KMS-11 (cell line): ENCODE results near the gene SPRED3.

Experiments used
- H2AFZ ChIP-seq: fragments of 200-600 bp; sonication (generic); 2 replicates; pipeline ENCODE4 v1.6.1; 2016; ENCODE audit warnings: antibody characterized with exemption, mixed run types, low read depth
- H3K27ac ChIP-seq: fragments of 200-600 bp; sonication (generic); 2 replicates; pipeline ENCODE4 v1.6.1; 2016; ENCODE audit warnings: mild to moderate bottlenecking, mixed run types
- H3K27me3 ChIP-seq: fragments of 200-600 bp; sonication (generic); 2 replicates; pipeline ENCODE4 v1.6.1; 2017; ENCODE audit warnings: mild to moderate bottlenecking, low read depth, mixed run types, moderate library complexity; ENCODE audit not compliant: insufficient read depth
- H3K36me3 ChIP-seq: fragments of 200-600 bp; sonication (generic); 2 replicates; pipeline ENCODE4 v1.6.1; 2017; ENCODE audit warnings: mild to moderate bottlenecking, mixed run types; ENCODE audit not compliant: insufficient read depth
- H3K4me1 ChIP-seq: fragments of 200-600 bp; sonication (generic); 2 replicates; pipeline ENCODE4 v1.6.1; 2016; ENCODE audit warnings: mild to moderate bottlenecking, low read depth, mixed run types; ENCODE audit not compliant: poor library complexity, severe bottlenecking
- H3K4me2 ChIP-seq: fragments of 200-600 bp; sonication (generic); 2 replicates; pipeline ENCODE4 v1.7.0; 2016; ENCODE audit warnings: mild to moderate bottlenecking, mixed run types
- H3K4me3 ChIP-seq: fragments of 200-600 bp; sonication (generic); IDR thresholded peaks from 2 replicates; pipeline ENCODE4 v1.6.1; 2017; ENCODE audit warnings: low read depth, low read length, mixed read lengths; ENCODE audit not compliant: insufficient read depth
- H3K79me2 ChIP-seq: fragments of 200-600 bp; sonication (generic); 2 replicates; pipeline ENCODE4 v1.6.1; 2016; ENCODE audit warnings: low read depth, mixed run types; ENCODE audit not compliant: insufficient read depth
- H3K9ac ChIP-seq: fragments of 200-600 bp; sonication (generic); 2 replicates; pipeline ENCODE4 v1.6.1; 2016; ENCODE audit warnings: mild to moderate bottlenecking, mixed run types
- H4K20me1 ChIP-seq: fragments of 200-600 bp; sonication (generic); 2 replicates; pipeline ENCODE4 v1.6.1; 2016; ENCODE audit warnings: mild to moderate bottlenecking, mixed run types; ENCODE audit not compliant: insufficient read depth
- CTCF ChIP-seq: fragments of 200-600 bp; sonication (generic); conservative IDR thresholded peaks from 2 replicates; pipeline ENCODE4 v1.6.1; 2017; ENCODE audit warnings: low read depth, mild to moderate bottlenecking, antibody characterized with exemption, low read length, moderate library complexity, mixed read lengths

SPRED3 gene

GRCh38 chr19:38429055-38429810 lies 40.7 kb downstream of the SPRED3 start:
- no peaks in the 10 kb centered on the region for H4K20me1 ChIP-seq
- 0 out of 2 replicates have a peak, but pooled peaks cover 4% of the 10 kb centered on the region for H3K27me3 ChIP-seq
- H3K79me2 ChIP-seq = no peaks in the 10 kb centered on the region
- H2AFZ ChIP-seq = 0 out of 2 replicates have a peak overlapping the region, but pooled peaks have one; percentile 2
- no peaks in the 10 kb centered on the region for H3K36me3 ChIP-seq
- H3K27ac ChIP-seq = no peak overlapping the region
- peaks cover 3% of the 10 kb centered on the region for H3K4me1 ChIP-seq
- no peak overlapping the region for H3K9ac ChIP-seq
- no peak overlapping the region for H3K4me2 ChIP-seq
- TF ChIP-seq CTCF = no peak
- H3K4me3 ChIP-seq = no peak overlapping the region

- no peak overlapping the region for H3K27ac ChIP-seq
- 0 out of 2 replicates have a peak overlapping the region, but pooled peaks have one; percentile 2 for H2AFZ ChIP-seq
- H3K9ac ChIP-seq = no peak overlapping the region
- H3K4me1 ChIP-seq = peaks cover 3% of the 10 kb centered on the region
- H4K20me1 ChIP-seq = no peaks in the 10 kb centered on the region
- no peaks in the 10 kb centered on the region for H3K36me3 ChIP-seq
- H3K4me3 ChIP-seq = no peak overlapping the region
- H3K79me2 ChIP-seq = no peaks in the 10 kb centered on the region
- H3K4me2 ChIP-seq = no peak overlapping the region
- H3K27me3 ChIP-seq = 0 out of 2 replicates have a peak, but pooled peaks cover 4% of the 10 kb centered on the region
- TF ChIP-seq CTCF = no peak
Measured at GRCh38 chr19:38429811-38430156, 41.3 kb downstream of the SPRED3 start.

- Histone ChIP-seq H3K9ac (no peak overlapping the region), H3K27me3 (0 out of 2 replicates have a peak, but pooled peaks cover 4% of the 10 kb centered on the region), H3K4me3 (no peak overlapping the region), H4K20me1 (no peaks in the 10 kb centered on the region), H3K79me2 (no peaks in the 10 kb centered on the region), H3K27ac (no peak overlapping the region), H2AFZ (no peak overlapping the region), H3K36me3 (no peaks in the 10 kb centered on the region), H3K4me2 (no peak overlapping the region), H3K4me1 (peaks cover 3% of the 10 kb centered on the region)
- TF ChIP-seq CTCF = no peak
Measured at GRCh38 chr19:38430931-38431330, 42.4 kb downstream of the SPRED3 start.

- Histone ChIP-seq H2AFZ (no peak within 1 kb of the TSS), H4K20me1 (no peaks in the 10 kb centered on the region), H3K4me2 (no peak within 1 kb of the TSS), H3K4me3 (no peak within 1 kb of the TSS), H3K36me3 (no peaks in the 10 kb centered on the region), H3K27ac (no peak within 1 kb of the TSS), H3K9ac (no peak within 1 kb of the TSS), H3K79me2 (no peaks in the 10 kb centered on the region), H3K4me1 (no peaks in the 10 kb centered on the region), H3K27me3 (peaks cover 3% of the 10 kb centered on the region; the same call in 1 of the 2 replicates)
- no peak for TF ChIP-seq CTCF
Measured at GRCh38 chr19:38433268-38433733, 44.8 kb downstream of the SPRED3 start, which contains the start of gene RYR1. TSS of gene RYR1 (plus strand) at chr19:38433691. CDS start at chr19:38433830, 139 bp downstream.
